ENCODE data around the gene SLC25A38.

DNA sequence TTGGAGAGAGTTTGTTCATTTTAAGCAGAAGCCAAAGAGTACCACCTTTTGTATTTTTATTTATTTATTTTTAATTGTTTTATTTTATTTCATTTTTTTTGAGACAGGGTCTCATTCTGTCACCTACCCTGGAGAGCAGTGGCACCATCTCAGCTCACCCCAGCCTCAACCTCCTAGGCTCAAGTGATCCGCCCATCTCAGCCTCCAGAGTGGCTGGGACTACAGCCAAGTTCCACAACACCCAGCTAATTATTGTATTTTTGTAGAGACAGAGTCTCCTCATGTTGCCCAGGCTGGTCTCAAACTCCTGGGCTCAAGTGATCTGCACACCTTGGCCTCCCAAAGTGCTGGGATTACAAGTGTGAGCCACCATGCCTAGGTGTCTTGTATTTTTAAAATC, 44.1 kb upstream of the SLC25A38 start:
- TF ChIP-seq, protein P1, sequence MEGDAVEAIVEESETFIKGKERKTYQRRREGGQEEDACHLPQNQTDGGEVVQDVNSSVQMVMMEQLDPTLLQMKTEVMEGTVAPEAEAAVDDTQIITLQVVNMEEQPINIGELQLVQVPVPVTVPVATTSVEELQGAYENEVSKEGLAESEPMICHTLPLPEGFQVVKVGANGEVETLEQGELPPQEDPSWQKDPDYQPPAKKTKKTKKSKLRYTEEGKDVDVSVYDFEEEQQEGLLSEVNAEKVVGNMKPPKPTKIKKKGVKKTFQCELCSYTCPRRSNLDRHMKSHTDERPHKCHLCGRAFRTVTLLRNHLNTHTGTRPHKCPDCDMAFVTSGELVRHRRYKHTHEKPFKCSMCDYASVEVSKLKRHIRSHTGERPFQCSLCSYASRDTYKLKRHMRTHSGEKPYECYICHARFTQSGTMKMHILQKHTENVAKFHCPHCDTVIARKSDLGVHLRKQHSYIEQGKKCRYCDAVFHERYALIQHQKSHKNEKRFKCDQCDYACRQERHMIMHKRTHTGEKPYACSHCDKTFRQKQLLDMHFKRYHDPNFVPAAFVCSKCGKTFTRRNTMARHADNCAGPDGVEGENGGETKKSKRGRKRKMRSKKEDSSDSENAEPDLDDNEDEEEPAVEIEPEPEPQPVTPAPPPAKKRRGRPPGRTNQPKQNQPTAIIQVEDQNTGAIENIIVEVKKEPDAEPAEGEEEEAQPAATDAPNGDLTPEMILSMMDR (conservative IDR thresholded peaks at IDR 0.05 in 1 of 2, IDR thresholded peaks at IDR 0.05 in 1 of 2; ENCODE audit: low read depth in 1 of 2, low read length in 2 of 2) = no peak
- TF ChIP-seq EZH2 (IDR thresholded peaks at IDR 0.05; ENCODE audit: low read length, missing control alignments) = no peak
